Renal pelvis (tissue), 12 donors: ENCODE measurements around the gene STX2. TPM values are rescaled to one million over a fixed set of nuclear protein-coding genes. Genes with fewer than 3 reads are reported as not detected.
"Not testable (repeated sequence)": the region's sequence is repeated elsewhere in the genome, so short reads cannot be mapped to it uniquely, and the experiment has no call there.

Source experiments
- DNase-seq: peaks from one replicate; pipeline ENCODE4 v3.0.0-alpha.2; 2013
- long read RNA-seq, 16 experiments: transcript quantifications; one replicate each; lab custom pipeline, GENCODE V29; 2026
- polyA plus RNA-seq, 3 donors: library from polyadenylated mRNA; unstranded; fragments of 120-200 nt; gene quantifications; one replicate each; pipeline ENCODE4 v1.2.1, GENCODE V29; 2013; ENCODE audit not compliant: insufficient read length in 3 of 3

The STX2 gene
- polyA plus RNA-seq = 10 to 100 TPM; 21.2 to 38.7 (median 28.0) TPM
- long read RNA-seq, donor 1, partial matches to known transcripts = 5 of 9 reads
- long read RNA-seq, donor 1, other reads (novel, unspliced or antisense) = 0 of 9 reads
- long read RNA-seq, donor 2, partial matches to known transcripts = 0 of 7 reads
- long read RNA-seq, donor 2, other reads (novel, unspliced or antisense) = 0 of 7 reads
- long read RNA-seq, donor 3, partial matches to known transcripts = 44 of 47 reads
- long read RNA-seq, donor 3, other reads (novel, unspliced or antisense) = 0 of 47 reads
- long read RNA-seq, donor 4, partial matches to known transcripts = 0 of 3 reads
- long read RNA-seq, donor 4, other reads (novel, unspliced or antisense) = 0 of 3 reads
- long read RNA-seq, donor 5, partial matches to known transcripts = 0 of 2 reads
- long read RNA-seq, donor 5, other reads (novel, unspliced or antisense) = 0 of 2 reads
- long read RNA-seq, donor 6, transcript STX2-204 (3 exons, 427 nt) = major isoform, 8 of 12 reads
- long read RNA-seq, donor 6, partial matches to known transcripts = 0 of 12 reads
- long read RNA-seq, donor 6, other reads (novel, unspliced or antisense) = 0 of 12 reads
- long read RNA-seq, donor 7, partial matches to known transcripts = 7 of 9 reads
- long read RNA-seq, donor 7, other reads (novel, unspliced or antisense) = 0 of 9 reads
- long read RNA-seq, donor 8, partial matches to known transcripts = 0 of 6 reads
- long read RNA-seq, donor 8, other reads (novel, unspliced or antisense) = 0 of 6 reads
- long read RNA-seq, donor 9, transcript STX2-201 (10 exons, 3,331 nt) = major isoform, 5 of 9 reads
- long read RNA-seq, donor 9, partial matches to known transcripts = 0 of 9 reads
- long read RNA-seq, donor 9, other reads (novel, unspliced or antisense) = 0 of 9 reads
- long read RNA-seq, donor 10, partial matches to known transcripts = 0 of 4 reads
- long read RNA-seq, donor 10, other reads (novel, unspliced or antisense) = 0 of 4 reads
- long read RNA-seq, donor 11, partial matches to known transcripts = 0 of 4 reads
- long read RNA-seq, donor 11, other reads (novel, unspliced or antisense) = 0 of 4 reads
- long read RNA-seq, donor 12, partial matches to known transcripts = 0 of 10 reads
- long read RNA-seq, donor 12, other reads (novel, unspliced or antisense) = 0 of 10 reads
- long read RNA-seq, donor 13, partial matches to known transcripts = 0 of 4 reads
- long read RNA-seq, donor 13, other reads (novel, unspliced or antisense) = 0 of 4 reads
- long read RNA-seq, donor 14 = 0 reads
- long read RNA-seq, donor 15, partial matches to known transcripts = 0 of 5 reads
- long read RNA-seq, donor 15, other reads (novel, unspliced or antisense) = 0 of 5 reads
- long read RNA-seq, donor 16, transcript STX2-203 (11 exons, 2,151 nt) = major isoform, 6 of 14 reads
- long read RNA-seq, donor 16, partial matches to known transcripts = 5 of 14 reads
- long read RNA-seq, donor 16, other reads (novel, unspliced or antisense) = 0 of 14 reads

DNA sequence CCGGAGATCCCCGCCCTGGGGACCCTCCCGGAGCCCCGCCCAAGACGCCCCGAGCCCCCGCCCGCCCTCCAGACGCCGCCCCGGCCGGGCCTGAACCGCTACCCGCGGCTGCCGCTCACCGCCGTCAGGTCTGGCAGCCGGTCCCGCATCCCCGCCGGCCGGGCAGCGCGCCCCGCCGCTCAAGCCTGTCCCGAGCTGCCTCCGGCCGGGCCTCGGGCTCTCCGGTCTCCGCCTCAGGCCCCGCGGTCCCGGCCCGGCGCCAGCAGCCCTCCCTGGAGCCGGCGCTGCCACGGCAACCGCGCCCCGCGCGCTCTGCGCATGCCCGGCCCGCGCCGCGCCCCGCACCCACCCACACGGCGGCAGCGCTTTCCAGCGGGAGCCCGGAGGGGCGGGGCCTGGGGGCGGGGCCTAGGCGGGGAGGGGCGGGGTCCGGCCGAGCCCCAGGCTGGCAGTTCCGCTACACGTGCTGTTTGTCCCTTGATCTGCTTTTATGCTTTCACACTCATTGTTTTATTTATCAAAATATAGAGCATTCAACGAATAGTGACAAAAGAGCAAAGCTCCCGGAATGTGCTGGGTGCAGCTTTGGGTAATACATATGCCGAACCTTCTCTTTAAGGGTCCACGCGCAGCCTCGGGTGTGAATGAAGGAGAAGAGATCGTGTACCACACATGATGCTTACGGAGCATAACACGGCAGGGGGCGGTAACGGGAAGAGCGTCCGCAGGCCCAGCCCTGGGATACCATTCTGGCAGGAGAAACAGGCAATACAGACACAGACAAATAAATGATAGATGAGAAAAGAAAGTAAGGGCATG lies at the start of gene STX2:
Gene STX2, minus strand, starts transcription at position 300 of the 819 bp plus-strand sequence. Its CDS starts 151 bp downstream, at position 149.
- DNase-seq = peak; percentile 78

DNA sequence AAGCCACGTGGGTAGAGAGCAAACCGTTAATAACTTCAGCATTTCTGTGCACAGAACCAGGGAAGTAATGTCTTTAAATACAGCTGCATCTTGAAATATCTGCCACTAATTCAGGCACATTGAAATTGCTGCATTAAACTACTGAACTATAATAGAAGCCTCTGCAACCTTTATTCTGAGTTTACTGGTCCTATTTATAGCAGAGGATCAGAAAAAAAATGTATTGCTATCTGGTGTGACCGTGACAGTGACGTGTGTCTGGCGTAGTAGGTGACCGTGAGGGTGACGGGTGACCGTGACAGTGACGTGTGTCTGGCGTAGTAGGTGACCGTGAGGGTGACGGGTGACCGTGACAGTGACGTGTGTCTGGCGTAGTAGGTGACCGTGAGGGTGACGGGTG lies 48.1 kb upstream of the STX2 start:
- not testable (repeated sequence) for DNase-seq

DNA sequence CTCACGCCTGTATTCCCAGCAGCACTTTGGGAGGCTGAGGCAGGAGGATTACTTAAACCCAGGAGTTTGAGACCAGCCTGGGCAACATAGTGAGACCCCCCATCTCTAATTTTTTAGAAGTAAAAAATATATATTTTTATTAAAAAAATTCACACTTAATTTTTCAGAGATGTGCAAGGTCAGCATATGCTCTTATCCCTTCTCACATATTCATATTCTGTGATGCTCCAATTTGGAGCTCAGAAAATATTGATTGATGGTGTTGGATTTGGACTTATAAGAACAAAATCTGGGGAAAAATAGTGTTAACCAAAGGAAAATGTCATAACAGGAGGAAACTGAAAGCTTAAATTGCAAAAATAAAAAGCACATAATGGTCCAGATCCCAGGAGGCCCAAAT lies 42.5 kb upstream of the STX2 start:
- no peak for DNase-seq

DNA sequence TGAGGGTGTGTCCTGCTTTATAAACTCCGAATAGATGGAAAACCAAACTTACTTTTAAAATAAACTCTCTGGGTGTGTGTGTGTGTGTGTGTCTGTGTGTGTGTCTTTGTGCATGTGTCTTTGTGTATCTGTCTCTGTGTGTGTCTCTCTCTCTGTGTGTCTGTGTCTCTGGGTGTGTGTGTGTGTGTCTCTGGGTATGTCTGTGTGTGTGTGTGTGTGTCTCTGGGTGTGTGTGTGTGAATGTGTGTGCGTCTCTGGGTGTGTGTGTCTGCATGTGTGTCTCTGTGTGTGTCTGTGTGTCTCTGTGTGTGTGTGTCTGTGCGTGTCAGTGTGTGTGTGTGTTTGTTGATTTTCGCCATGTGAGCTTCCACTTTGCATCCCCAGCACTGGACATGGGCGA lies 42.0 kb upstream of the STX2 start:
- no peak for DNase-seq

DNA sequence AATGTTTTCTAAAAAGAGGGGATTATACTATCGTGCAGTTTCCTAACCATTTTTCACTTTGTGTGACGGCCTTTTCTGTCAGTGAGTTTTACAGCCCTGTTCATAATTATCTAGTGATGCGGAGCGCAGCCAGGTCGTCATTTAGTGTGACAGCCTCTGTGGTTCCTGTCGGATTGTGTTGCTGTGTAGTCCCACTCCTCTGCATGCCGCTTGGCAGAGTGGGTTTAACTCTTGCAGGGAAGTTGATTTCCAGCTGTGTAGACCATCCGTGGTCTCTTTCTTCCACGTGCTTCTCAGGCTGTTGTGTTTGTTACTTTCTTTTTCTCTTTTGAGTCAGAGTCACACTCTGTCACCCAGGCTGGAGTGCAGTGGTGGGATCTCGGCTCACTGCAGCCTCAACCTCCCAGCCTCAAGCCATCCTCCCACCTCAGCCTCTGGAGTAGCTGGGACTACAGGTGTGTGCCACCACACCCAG lies 41.4 kb upstream of the STX2 start:
- no peak for DNase-seq

DNA sequence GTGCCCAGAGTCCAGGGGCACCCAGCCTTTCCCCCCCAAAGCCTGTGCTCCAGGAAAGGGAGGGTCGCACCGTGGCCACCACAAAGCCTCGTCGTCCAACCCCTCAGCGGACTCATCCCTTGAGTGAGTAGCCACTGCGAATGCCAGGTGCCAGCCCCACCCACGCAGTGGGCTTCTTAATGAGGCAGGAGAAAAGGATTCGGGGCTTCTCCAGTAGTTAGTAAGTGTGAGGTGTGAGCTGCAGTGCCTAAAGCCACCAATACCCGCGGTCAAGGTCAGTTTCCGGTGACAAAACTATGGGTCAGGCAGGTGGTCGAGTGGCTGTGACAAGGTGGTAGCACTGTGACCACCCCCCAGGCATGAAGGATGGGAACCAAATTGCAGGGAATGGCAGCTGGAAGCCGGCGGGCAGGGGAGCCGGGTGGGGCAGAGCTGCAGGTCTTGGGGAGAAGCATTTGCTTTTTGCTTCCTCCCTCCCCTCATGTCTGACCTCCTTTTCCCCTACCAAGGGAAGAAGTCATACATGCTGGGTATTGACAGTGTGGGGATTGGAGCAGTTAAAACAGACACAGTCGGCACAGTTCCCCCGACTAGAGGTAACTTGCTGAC lies 40.8 kb upstream of the STX2 start:
- DNase-seq = no peak

DNA sequence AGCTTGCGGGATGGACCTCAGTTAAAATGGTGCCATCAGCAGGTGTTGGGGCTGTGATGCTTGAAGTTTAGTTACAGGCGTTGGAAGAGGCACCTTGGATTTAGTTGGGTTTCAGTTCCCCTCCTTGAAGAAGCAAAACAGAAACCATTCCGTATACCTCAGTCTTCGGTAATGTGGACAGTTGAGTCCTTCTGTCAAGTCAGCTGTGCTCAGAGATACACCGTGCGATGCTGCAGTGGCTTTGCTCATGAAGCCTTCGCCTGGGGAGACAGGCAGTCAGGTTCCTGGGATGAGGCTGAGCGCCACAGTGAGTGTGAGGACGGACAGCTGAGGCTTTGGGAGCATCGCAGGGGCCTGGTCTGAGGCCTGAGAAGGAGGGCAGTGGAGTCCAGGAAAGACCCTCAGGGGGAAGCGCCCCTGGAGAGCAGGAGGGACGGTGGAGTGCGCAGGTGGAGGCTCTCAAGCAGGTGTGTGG lies 40.2 kb upstream of the STX2 start:
- DNase-seq = no peak

DNA sequence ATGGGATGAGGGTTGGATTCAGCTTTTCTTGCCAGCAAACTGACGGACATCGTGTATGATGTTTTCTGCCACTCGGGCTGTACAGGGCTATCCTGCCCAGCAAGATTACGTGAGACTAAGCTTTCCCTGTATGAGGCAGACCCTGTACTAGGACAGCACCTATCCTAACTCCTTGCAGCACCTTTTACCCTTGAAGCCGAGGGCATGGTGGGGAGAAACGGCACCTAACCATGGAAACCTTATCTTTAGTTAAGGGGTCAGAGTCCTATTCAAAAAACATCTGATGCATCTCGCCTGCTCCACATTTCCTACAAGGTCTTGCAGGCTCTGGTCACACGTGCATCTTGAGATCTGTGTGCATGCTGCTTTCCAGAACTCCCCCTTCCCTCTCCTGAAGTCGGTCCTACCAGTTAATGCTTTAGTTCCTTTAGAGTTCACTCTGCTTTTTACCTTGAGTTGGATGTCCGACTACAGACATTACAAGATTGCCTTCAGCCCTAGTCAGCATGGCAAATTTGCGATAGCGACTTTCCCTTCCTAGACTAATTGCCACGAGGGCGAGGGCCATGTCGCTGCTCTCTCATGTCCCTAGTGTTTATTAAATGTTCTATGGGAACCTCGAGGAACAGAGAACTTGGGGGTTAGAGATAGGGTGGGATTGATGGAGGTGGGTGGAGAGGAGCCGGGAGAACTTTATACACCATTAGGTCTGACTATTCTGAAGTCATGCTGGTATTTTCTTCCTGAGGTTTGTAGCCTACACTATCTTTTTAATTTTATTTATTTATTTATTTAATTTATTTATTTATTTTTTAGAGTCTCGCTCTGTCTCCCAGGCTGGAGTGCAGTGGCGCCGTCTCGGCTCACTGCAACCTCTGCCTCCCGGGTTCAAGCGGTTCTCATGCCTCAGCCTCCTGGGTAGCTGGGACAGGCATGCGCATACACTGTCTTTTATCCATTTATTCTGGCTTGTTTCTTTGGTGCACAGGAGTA lies 39.4 kb upstream of the STX2 start:
- DNase-seq = no peak

DNA sequence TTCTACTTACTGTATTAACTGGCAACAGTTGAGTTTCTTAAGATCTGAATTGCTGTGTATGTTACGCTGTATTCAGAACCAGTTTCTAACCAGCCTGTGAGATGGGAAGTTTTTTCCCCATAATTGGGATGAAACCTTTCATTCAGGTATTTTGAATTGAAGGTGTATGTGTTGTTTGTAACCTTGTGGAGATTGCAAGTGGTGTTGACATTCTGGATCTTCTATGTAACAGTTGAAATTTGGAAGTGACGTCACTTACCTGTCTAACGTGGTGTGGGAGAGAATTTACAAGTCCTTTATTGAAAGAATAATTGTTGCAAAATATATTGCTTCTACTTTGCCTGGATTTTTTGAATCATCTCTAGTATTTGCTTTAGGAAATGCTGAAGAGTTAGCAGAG lies 38.3 kb upstream of the STX2 start:
- no peak for DNase-seq

DNA sequence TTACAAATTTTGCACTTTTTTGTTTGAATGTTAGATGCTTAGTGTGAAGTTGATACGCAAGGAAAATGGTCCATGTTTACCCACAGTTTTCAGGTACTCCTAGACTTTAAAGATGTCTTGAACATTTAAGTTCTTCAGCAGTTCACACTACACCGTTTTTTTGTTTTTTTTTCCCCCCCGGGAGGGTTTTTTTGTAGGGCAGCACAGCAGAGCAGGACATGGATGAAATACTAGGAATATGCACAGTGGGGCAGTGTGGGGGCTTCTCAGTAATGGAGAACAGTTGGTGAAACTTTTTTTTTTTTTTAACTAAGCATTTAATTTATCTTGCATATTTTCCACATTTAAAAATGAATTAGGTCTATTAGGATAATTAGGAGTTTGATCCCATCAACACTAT lies 37.7 kb upstream of the STX2 start:
- DNase-seq = no peak

DNA sequence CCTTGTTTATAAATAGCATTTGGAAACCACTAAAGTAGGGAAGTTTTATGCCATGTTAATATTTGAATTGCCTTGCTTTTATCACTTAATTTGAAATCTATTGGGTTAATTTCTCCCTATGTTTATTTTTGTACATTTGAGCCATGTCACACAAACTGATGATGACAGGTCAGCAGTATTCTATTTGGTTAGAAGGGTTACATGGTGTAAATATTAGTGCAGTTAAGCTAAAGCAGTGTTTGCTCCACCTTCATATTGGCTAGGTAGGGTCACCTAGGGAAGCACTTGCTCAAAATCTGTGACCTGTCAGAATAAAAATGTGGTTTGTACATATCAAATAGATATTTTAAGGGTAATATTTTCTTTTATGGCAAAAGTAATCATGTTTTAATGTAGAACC lies 37.2 kb upstream of the STX2 start:
- no peak for DNase-seq

DNA sequence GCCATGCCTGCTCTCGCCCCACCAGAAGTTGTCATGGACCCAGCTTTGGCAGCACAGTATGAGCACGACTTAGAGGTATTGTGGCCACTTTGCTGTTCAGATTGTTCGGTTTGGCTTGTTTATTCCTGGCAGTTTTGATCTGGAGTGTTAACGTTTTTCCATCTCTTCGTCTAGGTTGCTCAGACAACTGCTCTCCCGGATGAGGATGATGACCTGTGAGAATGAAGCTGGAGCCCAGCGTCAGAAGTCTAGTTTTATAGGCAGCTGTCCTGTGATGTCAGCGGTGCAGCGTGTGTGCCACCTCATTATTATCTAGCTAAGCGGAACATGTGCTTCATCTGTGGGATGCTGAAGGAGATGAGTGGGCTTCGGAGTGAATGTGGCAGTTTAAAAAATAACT lies 36.7 kb upstream of the STX2 start:
- not testable (repeated sequence) for DNase-seq

DNA sequence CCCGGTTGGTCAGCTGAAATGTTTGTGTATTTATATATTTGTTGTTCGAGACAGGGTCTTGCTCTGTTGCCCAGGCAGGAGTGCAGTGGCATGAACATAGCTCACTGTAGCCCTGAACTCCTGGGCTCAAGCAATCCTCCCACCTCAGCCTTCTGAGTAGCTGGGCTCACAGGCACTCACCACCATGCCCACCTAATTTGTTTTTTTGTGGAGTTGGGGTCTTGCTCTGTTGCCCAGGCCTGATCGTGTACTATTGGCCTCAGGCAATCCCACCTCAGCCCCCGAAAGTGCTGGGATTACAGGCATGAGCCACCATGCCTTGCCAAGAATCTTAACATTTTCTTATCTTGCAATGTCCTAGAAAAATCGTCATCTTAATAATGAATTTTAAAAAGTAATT lies 36.1 kb upstream of the STX2 start:
- DNase-seq = no peak

DNA sequence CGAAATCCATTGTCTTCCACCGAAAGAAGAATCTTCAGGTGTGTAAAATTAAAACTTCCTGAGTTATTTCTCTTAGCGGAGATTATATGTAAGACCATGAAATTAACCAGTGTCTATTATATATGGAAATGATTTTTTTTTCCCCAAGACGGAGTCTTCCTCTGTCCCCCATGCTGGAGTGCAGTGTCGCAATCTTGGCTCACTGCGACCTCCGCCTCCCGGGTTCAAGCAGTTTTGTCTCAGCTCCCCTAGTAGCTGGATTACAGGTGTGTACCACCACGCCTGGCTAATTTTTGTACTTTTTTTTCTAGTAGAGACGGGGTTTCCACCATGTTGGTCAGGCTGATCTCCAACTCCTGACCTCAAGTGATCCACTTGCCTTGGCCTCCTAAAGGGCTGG lies 35.6 kb upstream of the STX2 start:
- no peak for DNase-seq

DNA sequence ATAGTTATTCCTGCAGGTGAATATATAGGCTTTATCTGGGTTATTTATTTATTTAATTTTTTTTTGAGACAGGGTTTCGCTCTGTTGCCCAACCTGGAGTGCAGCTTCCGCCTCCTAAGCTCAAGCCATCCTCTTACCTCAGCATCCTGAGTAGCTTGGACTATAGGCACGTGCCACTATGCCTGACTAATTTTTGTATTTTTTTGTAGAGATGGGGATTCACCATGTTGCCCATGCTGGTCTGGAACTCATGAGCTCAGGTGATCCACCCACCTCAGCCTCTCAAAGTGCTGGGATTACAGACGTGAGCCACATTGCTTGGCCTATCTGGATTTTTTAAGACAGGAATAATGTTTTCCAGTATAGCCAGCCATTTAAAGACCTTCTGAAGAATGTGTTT lies 34.8 kb upstream of the STX2 start:
- no peak for DNase-seq

DNA sequence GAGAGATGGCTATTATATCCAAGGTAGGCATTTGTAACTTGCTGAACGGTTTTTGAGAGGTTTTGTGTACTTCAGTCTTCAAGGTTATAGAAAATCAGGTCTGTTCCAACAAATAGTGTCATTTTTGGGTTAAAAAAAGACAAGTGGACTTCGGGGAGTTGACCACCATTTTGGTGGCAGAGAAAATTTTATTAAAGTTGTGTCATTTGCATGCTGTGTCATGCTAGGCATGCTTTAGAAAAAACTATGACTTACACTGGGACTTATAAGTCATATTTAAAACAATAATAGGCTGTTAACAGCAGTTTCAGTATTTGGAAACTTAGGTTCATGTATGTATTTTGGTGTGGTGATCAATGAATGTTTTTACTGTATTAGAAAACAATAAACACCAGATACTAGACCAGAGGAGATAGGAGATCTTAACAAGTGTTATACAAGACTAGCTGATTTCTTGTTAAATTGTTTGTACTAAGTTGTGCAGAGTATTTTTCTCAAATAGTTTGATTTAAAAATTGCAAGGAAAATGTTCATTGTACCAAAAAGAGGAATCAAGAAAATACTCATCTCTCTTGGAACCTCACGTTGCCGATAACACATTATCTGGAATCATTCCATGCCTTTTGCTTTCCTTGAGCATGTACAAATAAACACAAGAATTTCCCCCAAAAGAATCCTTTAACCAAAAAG lies 34.2 kb upstream of the STX2 start:
- DNase-seq = no peak

DNA sequence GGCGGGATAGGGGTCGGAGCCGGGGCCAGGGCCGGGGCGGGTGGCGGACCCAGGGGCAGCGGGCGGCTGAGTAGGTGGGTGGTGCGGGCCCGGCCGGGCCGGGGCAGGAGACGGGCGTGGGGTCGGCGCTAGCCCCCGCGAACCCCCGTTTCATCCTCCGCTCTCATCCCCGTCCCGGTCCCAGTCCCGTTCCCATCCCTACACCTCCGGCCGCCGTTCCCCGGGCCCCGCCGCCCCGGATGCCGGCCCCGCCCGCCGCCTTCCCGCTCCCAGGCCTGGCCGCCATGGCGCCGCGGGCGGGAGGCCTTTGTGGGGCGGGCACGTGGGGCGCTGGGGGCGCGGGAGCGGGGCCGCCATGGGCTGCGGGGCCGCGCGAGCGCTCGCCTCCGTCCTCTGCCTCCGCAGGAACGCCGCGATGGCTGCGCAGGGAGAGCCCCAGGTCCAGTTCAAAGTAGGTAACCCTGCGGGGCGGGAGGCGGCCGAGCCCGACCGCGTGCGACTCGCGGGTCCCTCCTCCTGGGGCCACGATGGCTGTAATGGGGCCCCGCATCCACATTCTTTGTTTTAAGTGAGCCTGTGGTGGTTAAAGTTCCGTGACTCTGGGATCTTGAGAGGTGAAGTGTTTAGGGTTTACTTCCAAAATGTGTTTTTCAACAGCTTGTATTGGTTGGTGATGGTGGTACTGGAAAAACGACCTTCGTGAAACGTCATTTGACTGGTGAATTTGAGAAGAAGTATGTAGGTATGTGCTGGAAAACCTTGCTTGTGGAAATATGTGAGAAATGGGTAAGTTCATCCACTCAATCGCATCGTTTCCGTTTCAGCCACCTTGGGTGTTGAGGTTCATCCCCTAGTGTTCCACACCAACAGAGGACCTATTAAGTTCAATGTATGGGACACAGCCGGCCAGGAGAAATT lies 33.4 kb upstream of the STX2 start:
- no peak for DNase-seq
